Cardiac septum (tissue), 1 donor: ENCODE measurements around the gene KERA. TPM values are rescaled to one million over a fixed set of nuclear protein-coding genes. Genes with fewer than 3 reads are reported as not detected.
"Not testable (repeated sequence)": the region's sequence is repeated elsewhere in the genome, so short reads cannot be mapped to it uniquely, and the experiment has no call there.

ENCODE experiments used
- DNase-seq: peaks from one replicate; pipeline ENCODE4 v3.0.0-alpha.2; 2020; ENCODE audit warnings: low spot score
- intact Hi-C: fragments of 100-400 bp; cut with DNase I; formaldehyde crosslinking; loops from one replicate; pipeline ENCODE4 v1.14.0; 2022
- long read RNA-seq: library from polyadenylated mRNA; unstranded; transcript quantifications from one replicate; pipeline ENCODE4 v2.0.0, GENCODE V29; 2021
- total RNA-seq: library from RNA; stranded (reverse); fragmentation: NEBNext Ultra II Directional; extraction: Animal tissue kit (Norgen Biotek cat#: 25700); gene quantifications from one replicate; pipeline ENCODE4 v1.2.1, GENCODE V29; 2021
- donor health status: DM: no; HTN: no; CAD: no.

Gene KERA, protein sequence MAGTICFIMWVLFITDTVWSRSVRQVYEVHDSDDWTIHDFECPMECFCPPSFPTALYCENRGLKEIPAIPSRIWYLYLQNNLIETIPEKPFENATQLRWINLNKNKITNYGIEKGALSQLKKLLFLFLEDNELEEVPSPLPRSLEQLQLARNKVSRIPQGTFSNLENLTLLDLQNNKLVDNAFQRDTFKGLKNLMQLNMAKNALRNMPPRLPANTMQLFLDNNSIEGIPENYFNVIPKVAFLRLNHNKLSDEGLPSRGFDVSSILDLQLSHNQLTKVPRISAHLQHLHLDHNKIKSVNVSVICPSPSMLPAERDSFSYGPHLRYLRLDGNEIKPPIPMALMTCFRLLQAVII
- total RNA-seq: 0.19 TPM
- long read RNA-seq: 0 reads

GRCh38 chr12:91057368-91058165 is at the start of gene KERA:
KERA (minus strand) TSS chr12:91058024; CDS start chr12:91056281, 1,743 bp downstream.
- intact Hi-C loops: no loop called here
- no peak for DNase-seq

DNA sequence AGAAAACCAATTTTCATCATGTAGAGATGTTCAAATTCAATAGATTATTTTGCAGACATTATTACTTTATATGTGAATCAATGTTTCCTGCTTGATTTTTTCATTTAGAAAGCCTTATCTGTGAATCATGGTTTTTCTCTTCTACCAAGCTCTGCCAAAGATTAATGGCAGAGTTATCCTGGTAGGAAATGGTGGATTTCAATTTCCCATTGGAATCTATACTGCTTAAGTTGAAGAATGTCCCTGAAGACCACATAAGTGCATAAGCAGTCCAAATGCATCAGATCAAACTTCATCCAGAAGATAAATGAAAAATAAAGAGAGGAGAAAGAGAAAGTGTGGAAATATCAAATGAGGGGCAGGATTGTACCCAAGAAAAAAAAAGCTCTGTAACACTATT is 48.5 kb upstream of the KERA start:
- no peak for DNase-seq
- intact Hi-C loops: no loop called here

DNA sequence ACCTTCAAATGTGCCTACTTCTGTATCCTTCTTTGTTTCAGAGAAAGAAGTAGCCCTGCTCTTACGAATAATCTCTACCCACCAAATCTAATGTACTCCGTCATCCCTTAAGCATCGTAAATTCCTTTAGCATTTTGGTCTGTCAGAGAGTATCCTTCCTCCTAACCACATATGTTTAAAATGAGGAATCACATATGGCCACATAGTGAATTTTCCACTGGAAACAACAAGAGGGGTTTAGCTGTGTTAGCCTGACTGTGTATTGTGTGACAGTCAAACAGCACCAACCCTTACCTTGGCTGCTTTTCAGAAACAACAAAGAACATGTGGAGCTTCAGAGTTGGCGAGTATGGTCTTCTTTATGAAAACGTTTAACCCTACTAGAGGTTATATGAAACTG is 48.0 kb upstream of the KERA start:
- intact Hi-C loops: no loop called here
- DNase-seq: no peak

- intact Hi-C loops: no loop called here
Observed at GRCh38 chr12:91104812-91105466, 47.1 kb upstream of the KERA start.

GRCh38 chr12:91103624-91104023 is 45.8 kb upstream of the KERA start:
- intact Hi-C loops: no loop called here
- no peak for DNase-seq

More at GRCh38 chr12:91104812-91105466, 47.1 kb upstream of the KERA start:
- no peak for DNase-seq

GRCh38 chr12:91103101-91103500 is 45.3 kb upstream of the KERA start:
- no peak for DNase-seq
- intact Hi-C loops: no loop called here

GRCh38 chr12:91100906-91101305 is 43.1 kb upstream of the KERA start:
- intact Hi-C loops: no loop called here
- DNase-seq: no peak

- DNase-seq: no peak
- intact Hi-C loops: no loop called here
Observed at GRCh38 chr12:91099836-91100235, 42.0 kb upstream of the KERA start.

- DNase-seq: no peak
- intact Hi-C loops: no loop called here
Observed at GRCh38 chr12:91099341-91099740, 41.5 kb upstream of the KERA start.

GRCh38 chr12:91098941-91099340 is 41.1 kb upstream of the KERA start:
- intact Hi-C loops: no loop called here
- DNase-seq: no peak

- intact Hi-C loops: no loop called here
- no peak for DNase-seq
Observed at GRCh38 chr12:91098461-91098860, 40.6 kb upstream of the KERA start.

- DNase-seq: no peak
- intact Hi-C loops: no loop called here
Observed at GRCh38 chr12:91094957-91095356, 37.1 kb upstream of the KERA start.

DNA sequence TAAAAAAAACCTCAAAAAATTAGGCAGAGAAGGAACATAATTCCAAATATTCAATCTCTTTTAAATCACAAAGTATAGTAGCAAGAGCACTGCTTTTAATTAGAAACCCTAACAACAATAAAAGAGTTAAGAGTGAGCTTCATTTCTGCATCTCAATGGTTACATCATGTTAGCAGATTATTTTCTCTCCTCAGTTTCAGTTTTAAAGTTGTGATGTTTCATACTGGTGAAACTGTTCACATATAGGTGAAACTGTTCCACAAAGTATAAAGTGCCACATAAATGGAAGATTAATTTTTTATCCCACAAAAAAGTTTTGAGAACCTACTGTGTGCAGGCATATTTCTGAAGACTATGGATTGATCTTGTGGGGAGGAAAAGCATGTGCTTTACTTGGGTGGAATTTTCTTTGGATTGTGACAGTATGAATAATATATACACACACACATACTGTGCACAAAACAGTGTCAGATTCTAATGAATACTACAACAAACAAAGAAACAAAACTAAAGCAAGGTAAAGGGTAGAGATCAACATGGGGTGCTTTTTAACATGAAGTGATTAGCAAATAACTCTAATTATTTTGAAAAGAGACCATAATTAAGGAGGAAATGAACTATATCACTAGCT is 36.3 kb upstream of the KERA start:
- DNase-seq: no peak
- intact Hi-C loops: no loop called here

- DNase-seq: no peak
- intact Hi-C loops: no loop called here
Observed at GRCh38 chr12:91093341-91093740, 35.5 kb upstream of the KERA start.

GRCh38 chr12:91091916-91092715 is 34.3 kb upstream of the KERA start:
- DNase-seq: peak; percentile 59
- intact Hi-C loops: no loop called here

GRCh38 chr12:91089953-91090352 is 32.1 kb upstream of the KERA start:
- intact Hi-C loops, DNase-seq: not testable (repeated sequence)

GRCh38 chr12:91080041-91080440 is 22.2 kb upstream of the KERA start:
- intact Hi-C loops: no loop called here
- no peak for DNase-seq

DNA sequence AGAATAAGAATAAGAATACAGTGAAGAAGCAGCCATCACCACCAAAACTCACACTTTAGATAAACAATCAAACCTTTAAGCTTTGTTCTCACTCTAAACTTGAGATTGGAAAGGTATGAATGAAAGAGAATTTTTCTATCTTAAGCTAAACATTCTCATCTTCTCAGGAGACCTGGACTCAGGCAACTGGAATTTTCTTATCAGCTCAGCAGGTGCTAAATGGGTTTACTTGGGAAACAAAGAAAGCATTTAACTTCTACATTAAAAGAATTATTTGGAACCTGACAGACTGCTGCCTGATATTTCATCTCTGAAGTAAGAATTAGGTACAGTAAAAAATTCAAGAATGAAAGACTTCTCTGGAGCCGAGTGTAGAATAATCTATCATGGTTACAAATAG is 20.7 kb upstream of the KERA start:
- no peak for DNase-seq
- intact Hi-C loops: no loop called here

- DNase-seq: no peak
- intact Hi-C loops: no loop called here
Observed at GRCh38 chr12:91077228-91077954, 19.6 kb upstream of the KERA start.
